Measurements from ENCODE around the gene HSPBP1. TPM values are rescaled to one million over a fixed set of nuclear protein-coding genes. Genes with fewer than 3 reads are reported as not detected.

Gene HSPBP1
- total and polyA plus RNA-seq, 9 of the 15 experiments (the other 6 are each of a cell fraction or from before 2014, with no cell fraction given) = 0.83 to 81.3 (median 21.8) TPM

DNA sequence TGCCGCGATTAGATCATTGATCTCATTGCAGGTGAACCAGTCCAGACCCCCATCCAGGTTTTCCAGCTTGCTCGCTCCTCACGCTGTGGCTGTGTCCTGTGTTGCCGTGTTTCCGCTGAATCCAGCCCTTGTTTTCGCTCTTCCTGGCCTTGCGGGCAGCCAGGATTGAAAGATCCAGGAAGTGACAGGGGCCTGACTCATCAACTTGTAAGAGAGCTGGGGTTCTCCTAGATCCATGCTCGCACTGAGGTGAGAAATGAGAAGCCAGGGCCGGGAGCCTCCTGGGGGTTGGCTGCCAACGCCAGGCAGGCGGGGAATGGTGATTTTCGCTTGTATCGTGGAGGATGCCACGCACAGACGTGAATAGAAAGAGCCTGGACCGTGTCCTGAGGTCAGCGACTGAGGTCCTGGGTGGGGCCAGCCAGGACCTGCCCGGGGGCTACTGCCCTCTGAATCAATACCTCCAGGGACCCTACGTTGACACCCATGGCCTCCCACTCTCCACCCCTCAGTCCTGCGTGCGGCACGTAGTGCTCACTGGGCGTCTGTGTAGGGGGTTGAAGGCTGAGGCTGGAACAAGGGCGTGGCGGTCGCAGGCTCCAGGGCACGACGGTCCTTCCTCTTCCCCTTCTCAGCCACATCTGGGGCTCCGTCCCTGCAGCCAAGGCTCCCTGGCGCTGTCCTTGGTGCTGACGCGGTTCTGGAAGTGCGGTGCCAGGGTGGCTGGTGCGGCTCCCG is 63.3 kb downstream of the HSPBP1 start (continued):
- TF ChIP-seq, protein P1, sequence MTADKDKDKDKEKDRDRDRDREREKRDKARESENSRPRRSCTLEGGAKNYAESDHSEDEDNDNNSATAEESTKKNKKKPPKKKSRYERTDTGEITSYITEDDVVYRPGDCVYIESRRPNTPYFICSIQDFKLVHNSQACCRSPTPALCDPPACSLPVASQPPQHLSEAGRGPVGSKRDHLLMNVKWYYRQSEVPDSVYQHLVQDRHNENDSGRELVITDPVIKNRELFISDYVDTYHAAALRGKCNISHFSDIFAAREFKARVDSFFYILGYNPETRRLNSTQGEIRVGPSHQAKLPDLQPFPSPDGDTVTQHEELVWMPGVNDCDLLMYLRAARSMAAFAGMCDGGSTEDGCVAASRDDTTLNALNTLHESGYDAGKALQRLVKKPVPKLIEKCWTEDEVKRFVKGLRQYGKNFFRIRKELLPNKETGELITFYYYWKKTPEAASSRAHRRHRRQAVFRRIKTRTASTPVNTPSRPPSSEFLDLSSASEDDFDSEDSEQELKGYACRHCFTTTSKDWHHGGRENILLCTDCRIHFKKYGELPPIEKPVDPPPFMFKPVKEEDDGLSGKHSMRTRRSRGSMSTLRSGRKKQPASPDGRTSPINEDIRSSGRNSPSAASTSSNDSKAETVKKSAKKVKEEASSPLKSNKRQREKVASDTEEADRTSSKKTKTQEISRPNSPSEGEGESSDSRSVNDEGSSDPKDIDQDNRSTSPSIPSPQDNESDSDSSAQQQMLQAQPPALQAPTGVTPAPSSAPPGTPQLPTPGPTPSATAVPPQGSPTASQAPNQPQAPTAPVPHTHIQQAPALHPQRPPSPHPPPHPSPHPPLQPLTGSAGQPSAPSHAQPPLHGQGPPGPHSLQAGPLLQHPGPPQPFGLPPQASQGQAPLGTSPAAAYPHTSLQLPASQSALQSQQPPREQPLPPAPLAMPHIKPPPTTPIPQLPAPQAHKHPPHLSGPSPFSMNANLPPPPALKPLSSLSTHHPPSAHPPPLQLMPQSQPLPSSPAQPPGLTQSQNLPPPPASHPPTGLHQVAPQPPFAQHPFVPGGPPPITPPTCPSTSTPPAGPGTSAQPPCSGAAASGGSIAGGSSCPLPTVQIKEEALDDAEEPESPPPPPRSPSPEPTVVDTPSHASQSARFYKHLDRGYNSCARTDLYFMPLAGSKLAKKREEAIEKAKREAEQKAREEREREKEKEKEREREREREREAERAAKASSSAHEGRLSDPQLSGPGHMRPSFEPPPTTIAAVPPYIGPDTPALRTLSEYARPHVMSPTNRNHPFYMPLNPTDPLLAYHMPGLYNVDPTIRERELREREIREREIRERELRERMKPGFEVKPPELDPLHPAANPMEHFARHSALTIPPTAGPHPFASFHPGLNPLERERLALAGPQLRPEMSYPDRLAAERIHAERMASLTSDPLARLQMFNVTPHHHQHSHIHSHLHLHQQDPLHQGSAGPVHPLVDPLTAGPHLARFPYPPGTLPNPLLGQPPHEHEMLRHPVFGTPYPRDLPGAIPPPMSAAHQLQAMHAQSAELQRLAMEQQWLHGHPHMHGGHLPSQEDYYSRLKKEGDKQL (CRISPR knock-in tag; IDR thresholded peaks at IDR 0.05; ENCODE audit: borderline replicate concordance) = peak; percentile 94
- TF ChIP-seq ZNF24 (IDR thresholded peaks at IDR 0.05) (peak; percentile 87), ETV5 (CRISPR knock-in tag; IDR thresholded peaks at IDR 0.05; ENCODE audit: low read depth) (peak; percentile 99), EHMT2 (IDR thresholded peaks at IDR 0.05) (peak; percentile 99), MTA3 (IDR thresholded peaks at IDR 0.05; ENCODE audit: borderline replicate concordance) (no peak; the same call in none of the 2 replicates), GABPB2 (CRISPR knock-in tag; conservative IDR thresholded peaks at IDR 0.05) (no peak), EP300 (IDR thresholded peaks at IDR 0.05; ENCODE audit: low read length) (peak; percentile 94), ZNF830 (CRISPR knock-in tag; IDR thresholded peaks at IDR 0.05) (0 out of 2 replicates have a peak, but pooled peaks have one; percentile 19), C11orf30 (IDR thresholded peaks at IDR 0.05; ENCODE audit: low read depth) (peak; percentile 95), ZNF77 (CRISPR knock-in tag; IDR thresholded peaks at IDR 0.05) (no peak), NCOR1 (IDR thresholded peaks at IDR 0.05) (peak; percentile 81), FOXJ3 (CRISPR knock-in tag; IDR thresholded peaks at IDR 0.05) (peak; percentile 19; the same call in 1 of the 2 replicates)
- TF ChIP-seq, protein P2, sequence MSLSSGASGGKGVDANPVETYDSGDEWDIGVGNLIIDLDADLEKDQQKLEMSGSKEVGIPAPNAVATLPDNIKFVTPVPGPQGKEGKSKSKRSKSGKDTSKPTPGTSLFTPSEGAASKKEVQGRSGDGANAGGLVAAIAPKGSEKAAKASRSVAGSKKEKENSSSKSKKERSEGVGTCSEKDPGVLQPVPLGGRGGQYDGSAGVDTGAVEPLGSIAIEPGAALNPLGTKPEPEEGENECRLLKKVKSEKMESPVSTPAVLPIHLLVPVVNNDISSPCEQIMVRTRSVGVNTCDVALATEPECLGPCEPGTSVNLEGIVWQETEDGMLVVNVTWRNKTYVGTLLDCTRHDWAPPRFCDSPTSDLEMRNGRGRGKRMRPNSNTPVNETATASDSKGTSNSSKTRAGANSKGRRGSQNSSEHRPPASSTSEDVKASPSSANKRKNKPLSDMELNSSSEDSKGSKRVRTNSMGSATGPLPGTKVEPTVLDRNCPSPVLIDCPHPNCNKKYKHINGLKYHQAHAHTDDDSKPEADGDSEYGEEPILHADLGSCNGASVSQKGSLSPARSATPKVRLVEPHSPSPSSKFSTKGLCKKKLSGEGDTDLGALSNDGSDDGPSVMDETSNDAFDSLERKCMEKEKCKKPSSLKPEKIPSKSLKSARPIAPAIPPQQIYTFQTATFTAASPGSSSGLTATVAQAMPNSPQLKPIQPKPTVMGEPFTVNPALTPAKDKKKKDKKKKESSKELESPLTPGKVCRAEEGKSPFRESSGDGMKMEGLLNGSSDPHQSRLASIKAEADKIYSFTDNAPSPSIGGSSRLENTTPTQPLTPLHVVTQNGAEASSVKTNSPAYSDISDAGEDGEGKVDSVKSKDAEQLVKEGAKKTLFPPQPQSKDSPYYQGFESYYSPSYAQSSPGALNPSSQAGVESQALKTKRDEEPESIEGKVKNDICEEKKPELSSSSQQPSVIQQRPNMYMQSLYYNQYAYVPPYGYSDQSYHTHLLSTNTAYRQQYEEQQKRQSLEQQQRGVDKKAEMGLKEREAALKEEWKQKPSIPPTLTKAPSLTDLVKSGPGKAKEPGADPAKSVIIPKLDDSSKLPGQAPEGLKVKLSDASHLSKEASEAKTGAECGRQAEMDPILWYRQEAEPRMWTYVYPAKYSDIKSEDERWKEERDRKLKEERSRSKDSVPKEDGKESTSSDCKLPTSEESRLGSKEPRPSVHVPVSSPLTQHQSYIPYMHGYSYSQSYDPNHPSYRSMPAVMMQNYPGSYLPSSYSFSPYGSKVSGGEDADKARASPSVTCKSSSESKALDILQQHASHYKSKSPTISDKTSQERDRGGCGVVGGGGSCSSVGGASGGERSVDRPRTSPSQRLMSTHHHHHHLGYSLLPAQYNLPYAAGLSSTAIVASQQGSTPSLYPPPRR (CRISPR knock-in tag; IDR thresholded peaks at IDR 0.05; ENCODE audit: borderline replicate concordance) = peak; percentile 81; the same call in 1 of the 2 replicates
- TF ChIP-seq, protein P3, sequence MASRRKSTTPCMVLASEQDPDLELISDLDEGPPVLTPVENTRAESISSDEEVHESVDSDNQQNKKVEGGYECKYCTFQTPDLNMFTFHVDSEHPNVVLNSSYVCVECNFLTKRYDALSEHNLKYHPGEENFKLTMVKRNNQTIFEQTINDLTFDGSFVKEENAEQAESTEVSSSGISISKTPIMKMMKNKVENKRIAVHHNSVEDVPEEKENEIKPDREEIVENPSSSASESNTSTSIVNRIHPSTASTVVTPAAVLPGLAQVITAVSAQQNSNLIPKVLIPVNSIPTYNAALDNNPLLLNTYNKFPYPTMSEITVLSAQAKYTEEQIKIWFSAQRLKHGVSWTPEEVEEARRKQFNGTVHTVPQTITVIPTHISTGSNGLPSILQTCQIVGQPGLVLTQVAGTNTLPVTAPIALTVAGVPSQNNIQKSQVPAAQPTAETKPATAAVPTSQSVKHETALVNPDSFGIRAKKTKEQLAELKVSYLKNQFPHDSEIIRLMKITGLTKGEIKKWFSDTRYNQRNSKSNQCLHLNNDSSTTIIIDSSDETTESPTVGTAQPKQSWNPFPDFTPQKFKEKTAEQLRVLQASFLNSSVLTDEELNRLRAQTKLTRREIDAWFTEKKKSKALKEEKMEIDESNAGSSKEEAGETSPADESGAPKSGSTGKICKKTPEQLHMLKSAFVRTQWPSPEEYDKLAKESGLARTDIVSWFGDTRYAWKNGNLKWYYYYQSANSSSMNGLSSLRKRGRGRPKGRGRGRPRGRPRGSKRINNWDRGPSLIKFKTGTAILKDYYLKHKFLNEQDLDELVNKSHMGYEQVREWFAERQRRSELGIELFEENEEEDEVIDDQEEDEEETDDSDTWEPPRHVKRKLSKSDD (conservative IDR thresholded peaks at IDR 0.05; ENCODE audit: low read length) = peak; percentile 58; the same call in 1 of the 2 replicates
- TF ChIP-seq, protein P4, sequence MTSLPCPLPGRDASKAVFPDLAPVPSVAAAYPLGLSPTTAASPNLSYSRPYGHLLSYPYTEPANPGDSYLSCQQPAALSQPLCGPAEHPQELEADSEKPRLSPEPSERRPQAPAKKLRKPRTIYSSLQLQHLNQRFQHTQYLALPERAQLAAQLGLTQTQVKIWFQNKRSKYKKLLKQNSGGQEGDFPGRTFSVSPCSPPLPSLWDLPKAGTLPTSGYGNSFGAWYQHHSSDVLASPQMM (CRISPR knock-in tag; IDR thresholded peaks at IDR 0.05) = no peak
